Measurements from ENCODE around the gene SLC9B2. TPM values are rescaled to one million over a fixed set of nuclear protein-coding genes. Genes with fewer than 3 reads are reported as not detected.

SLC9B2 gene
- total RNA-seq, 1 donor from 2014 or later: 15.6 TPM

DNA sequence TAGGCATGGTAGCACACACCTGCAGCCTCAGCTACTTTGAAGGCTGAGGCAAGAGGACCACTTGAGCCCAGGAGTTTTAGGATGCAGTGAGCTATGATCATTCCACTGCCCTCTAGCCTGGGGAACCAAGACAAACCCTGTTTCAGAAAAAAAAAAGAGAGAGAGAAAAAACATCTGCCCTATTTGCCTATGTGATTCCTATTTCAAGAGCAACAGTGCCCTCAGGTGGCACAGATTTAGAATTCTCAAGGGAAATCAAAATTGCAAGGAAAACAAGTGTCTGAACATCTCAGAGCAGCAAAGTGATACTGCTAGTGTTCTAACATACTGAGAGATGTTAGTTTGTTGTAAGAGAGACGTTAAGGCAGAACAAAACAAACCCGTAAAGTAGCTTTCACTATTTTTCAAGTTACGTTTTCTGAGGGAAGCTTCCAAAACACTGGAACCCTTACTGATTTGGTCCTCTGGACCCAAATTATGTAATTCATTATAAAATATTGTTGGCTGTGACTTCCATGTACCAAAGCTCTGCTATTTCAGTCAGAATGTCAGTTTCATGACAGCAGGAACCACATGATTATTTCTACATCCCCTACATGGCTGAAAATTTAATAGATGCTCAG is 15.2 kb upstream of the SLC9B2 start:
- Histone ChIP-seq H3K4me3 (no peak overlapping the region), H3K27me3 (no peaks in the 10 kb centered on the region), H3K9me3 (no peaks in the 10 kb centered on the region), H3K36me3 (peaks cover 41 to 48% of the 10 kb centered on the region in 2 donors), H3K4me1 (peaks cover 0 to 2% of the 10 kb centered on the region in 2 donors), H3K27ac (no peak overlapping the region)
- intact Hi-C loops (cut with DNase I): loop anchor here (2.0 to 10.0 kb wide), 3 partner anchors 45 to 471 kb away; no protein-coding TSS in a partner anchor
- TF ChIP-seq, protein P1, sequence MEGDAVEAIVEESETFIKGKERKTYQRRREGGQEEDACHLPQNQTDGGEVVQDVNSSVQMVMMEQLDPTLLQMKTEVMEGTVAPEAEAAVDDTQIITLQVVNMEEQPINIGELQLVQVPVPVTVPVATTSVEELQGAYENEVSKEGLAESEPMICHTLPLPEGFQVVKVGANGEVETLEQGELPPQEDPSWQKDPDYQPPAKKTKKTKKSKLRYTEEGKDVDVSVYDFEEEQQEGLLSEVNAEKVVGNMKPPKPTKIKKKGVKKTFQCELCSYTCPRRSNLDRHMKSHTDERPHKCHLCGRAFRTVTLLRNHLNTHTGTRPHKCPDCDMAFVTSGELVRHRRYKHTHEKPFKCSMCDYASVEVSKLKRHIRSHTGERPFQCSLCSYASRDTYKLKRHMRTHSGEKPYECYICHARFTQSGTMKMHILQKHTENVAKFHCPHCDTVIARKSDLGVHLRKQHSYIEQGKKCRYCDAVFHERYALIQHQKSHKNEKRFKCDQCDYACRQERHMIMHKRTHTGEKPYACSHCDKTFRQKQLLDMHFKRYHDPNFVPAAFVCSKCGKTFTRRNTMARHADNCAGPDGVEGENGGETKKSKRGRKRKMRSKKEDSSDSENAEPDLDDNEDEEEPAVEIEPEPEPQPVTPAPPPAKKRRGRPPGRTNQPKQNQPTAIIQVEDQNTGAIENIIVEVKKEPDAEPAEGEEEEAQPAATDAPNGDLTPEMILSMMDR (IDR thresholded peaks at IDR 0.05): peak in 2 of 3 experiments; percentile 39 to 53
- no peak for DNase-seq (ENCODE audit: low spot score in 2 of 2)

DNA sequence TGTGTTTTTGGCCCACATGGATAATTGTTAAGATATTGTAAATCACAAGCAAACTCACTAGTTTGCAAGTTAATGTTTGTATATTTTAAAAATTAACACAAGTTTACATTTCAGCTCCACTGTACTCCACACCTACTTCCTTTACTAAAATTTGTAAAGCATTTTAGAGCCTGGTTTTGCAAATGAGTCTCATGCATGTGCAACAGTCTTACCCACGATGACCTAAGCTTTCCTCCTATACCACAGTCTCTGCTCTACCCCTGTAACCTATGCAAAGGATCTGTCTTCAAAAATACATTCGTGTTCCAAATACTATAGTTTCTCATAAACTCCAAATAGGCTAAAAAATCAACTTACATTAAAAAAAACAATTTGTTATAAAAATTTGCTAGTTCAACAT is 12.9 kb upstream of the SLC9B2 start:
- H3K9me3 ChIP-seq: no peaks in the 10 kb centered on the region
- H3K27me3 ChIP-seq: no peaks in the 10 kb centered on the region
- TF ChIP-seq, protein P1 (IDR thresholded peaks at IDR 0.05): no peak
- H3K4me3 ChIP-seq: no peak overlapping the region
- intact Hi-C loops (cut with DNase I): no loop called here
- H3K36me3 ChIP-seq: peaks cover 51 to 52% of the 10 kb centered on the region in 2 donors
- no peak overlapping the region for H3K27ac ChIP-seq
- H3K4me1 ChIP-seq: peaks cover 0 to 2% of the 10 kb centered on the region in 2 donors
- DNase-seq (ENCODE audit: low spot score in 2 of 2): no peak

DNA sequence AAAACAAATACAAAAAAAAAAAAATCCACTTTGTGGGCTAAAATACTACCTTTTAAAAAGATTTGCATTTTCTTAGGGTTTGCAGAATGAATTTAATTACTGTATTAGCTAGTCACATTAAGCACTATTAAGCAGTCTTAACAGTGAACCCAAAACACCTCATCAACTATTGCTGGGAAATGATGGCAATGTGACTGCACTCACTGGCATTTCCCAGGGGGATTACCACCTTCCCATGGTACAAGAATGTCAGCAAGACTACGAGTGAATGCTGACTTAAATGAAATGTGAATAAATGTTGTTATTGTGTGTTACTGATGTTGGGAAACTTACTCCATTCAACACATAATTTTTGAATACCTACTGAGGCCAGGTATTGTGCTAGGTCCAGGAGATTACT is 10.0 kb upstream of the SLC9B2 start:
- no peak for DNase-seq (ENCODE audit: low spot score in 2 of 2)
- intact Hi-C loops (cut with DNase I): no loop called here
- Histone ChIP-seq H3K27ac (no peak overlapping the region), H3K9me3 (no peaks in the 10 kb centered on the region), H3K4me3 (no peak overlapping the region), H3K4me1 (no peaks in the 10 kb centered on the region), H3K36me3 (peaks cover 51 to 61% of the 10 kb centered on the region in 2 donors), H3K27me3 (no peaks in the 10 kb centered on the region)
- TF ChIP-seq, protein P1 (IDR thresholded peaks at IDR 0.05): no peak

DNA sequence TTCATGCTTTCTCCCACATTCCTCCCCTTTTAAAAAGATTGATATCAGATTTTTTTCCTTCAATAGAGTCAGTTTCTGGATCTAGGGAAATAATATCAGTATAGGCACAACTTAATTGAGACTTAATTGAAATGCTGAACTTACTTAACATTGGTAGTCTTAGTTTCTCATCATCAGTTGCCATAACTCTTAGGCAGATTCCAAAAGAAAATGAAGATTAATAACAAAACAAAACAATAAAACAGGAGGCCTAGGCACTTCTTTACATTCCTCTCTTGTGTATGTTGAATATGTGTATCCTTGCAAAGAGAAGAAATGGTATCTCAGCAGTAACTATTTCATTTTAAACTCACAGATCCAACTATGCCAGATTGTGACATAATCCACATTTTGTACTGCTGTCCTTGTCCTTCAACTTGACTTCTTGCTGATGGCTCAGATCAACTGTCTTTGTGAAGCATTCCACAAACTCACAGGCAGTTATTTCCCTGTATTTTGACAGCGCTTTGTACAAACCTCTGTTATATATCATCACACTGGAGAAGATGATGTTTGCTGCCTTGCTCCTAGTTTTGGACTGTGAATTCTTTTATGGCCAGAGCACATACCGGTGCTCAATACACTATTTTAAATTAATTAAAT is 9.1 kb upstream of the SLC9B2 start:
- H3K4me3 ChIP-seq: no peak overlapping the region
- H3K27me3 ChIP-seq: no peaks in the 10 kb centered on the region
- H3K4me1 ChIP-seq: no peaks in the 10 kb centered on the region
- DNase-seq (ENCODE audit: low spot score in 2 of 2): no peak
- H3K27ac ChIP-seq: no peak overlapping the region
- TF ChIP-seq, protein P1 (IDR thresholded peaks at IDR 0.05): no peak
- no peaks in the 10 kb centered on the region for H3K9me3 ChIP-seq
- H3K36me3 ChIP-seq: peaks cover 52 to 66% of the 10 kb centered on the region in 2 donors
- intact Hi-C loops (cut with DNase I): no loop called here

DNA sequence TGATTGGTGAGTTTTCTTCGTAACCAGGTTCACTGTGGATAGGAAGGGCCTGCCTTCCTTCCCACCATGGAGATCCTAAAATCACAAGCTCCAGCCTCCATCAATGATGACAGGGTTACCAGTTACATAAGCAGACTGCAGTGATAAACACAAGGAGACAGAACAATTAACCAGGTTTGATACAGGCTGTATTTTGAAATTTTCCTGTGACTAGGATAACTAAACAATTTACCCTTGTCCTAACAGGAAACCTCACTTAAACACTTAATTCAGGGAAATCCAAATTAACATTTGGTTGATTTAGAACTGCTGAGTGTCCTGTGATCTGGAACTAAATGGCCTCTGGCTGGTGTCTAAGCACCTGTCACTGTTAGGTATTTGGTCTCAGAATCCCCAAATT is 3.1 kb upstream of the SLC9B2 start:
- no peaks in the 10 kb centered on the region for H3K9me3 ChIP-seq
- no peak for DNase-seq (ENCODE audit: low spot score in 2 of 2)
- intact Hi-C loops (cut with DNase I): loop anchor here (5.0 kb wide), 1 partner anchor 732 kb away; the partner anchor contains the start of gene SLC39A8
- H3K27me3 ChIP-seq: no peaks in the 10 kb centered on the region
- peaks cover 12 to 29% of the 10 kb centered on the region in 2 donors for H3K36me3 ChIP-seq
- no peak overlapping the region for H3K4me3 ChIP-seq
- peaks cover 3 to 4% of the 10 kb centered on the region in 2 donors for H3K4me1 ChIP-seq
- H3K27ac ChIP-seq: no peak overlapping the region
- TF ChIP-seq, protein P1 (IDR thresholded peaks at IDR 0.05): no peak
